OCI-LY3 (cell line): Measurements from ENCODE around the gene NUDT1.

ENCODE experiments used
- H2AFZ ChIP-seq: fragments of 200-600, 300-600 bp; shearing (Covaris generic); 2 replicates; pipeline ENCODE4 v1.6.0; 2014; ENCODE audit warnings: antibody characterized with exemption, low read depth, low read length
- H3K27ac ChIP-seq: fragments of 200-600, 300-600 bp; sonication (generic); 2 replicates; pipeline ENCODE4 v1.5.1; 2014; ENCODE audit warnings: mild to moderate bottlenecking, low read length, moderate library complexity, mixed read lengths
- H3K27me3 ChIP-seq: fragments of 200-600, 300-600 bp; sonication (generic); 2 replicates; pipeline ENCODE4 v1.6.1; 2014; ENCODE audit warnings: low read depth, low read length, mixed read lengths
- H3K36me3 ChIP-seq: fragments of 200-600, 300-600 bp; sonication (generic); replicated peaks from 2 replicates; pipeline ENCODE3; 2014; ENCODE audit warnings: low read depth, low read length, mixed read lengths
- H3K4me1 ChIP-seq: fragments of 300-600, 200-600 bp; sonication (generic); 2 replicates; pipeline ENCODE4 v1.6.1; 2014; ENCODE audit warnings: low read length, mixed read lengths
- H3K4me2 ChIP-seq: fragments of 200-600, 300-600 bp; sonication (generic); 2 replicates; pipeline ENCODE4 v1.6.1; 2014; ENCODE audit warnings: low read length, mixed read lengths
- H3K4me3 ChIP-seq: fragments of 300-600, 200-600 bp; sonication (generic); 2 replicates; pipeline ENCODE4 v1.5.1; 2014; ENCODE audit warnings: antibody characterized with exemption, mild to moderate bottlenecking, low read length, moderate library complexity
- H3K79me2 ChIP-seq: fragments of 300-600, 200-600 bp; shearing (Covaris generic); 2 replicates; pipeline ENCODE4 v1.6.1; 2014; ENCODE audit warnings: mild to moderate bottlenecking, low read length, mixed read lengths
- H3K9ac ChIP-seq: fragments of 300-600, 200-600 bp; shearing (Covaris generic); 2 replicates; pipeline ENCODE4 v1.6.0; 2014; ENCODE audit warnings: mild to moderate bottlenecking, low read length, moderate library complexity
- H3K9me3 ChIP-seq: fragments of 200-600, 300-600 bp; shearing (Covaris generic); 2 replicates; pipeline ENCODE4 v1.6.1; 2014; ENCODE audit warnings: low read length, mixed read lengths; ENCODE audit not compliant: insufficient read depth
- H4K20me1 ChIP-seq: fragments of 200-600, 300-600 bp; sonication (generic); 2 replicates; pipeline ENCODE4 v1.6.1; 2016; ENCODE audit warnings: low read length, mixed read lengths; ENCODE audit not compliant: insufficient read depth
- CTCF ChIP-seq: fragments of 200-600, 300-600 bp; sonication (generic); IDR thresholded peaks from 2 replicates; pipeline ENCODE4 v1.5.1; 2014; ENCODE audit warnings: antibody characterized with exemption, low read length, low read depth
- EZH2phosphoT487 ChIP-seq: fragments of 200-600 bp; shearing (Covaris generic); IDR thresholded peaks from 2 replicates; pipeline ENCODE4 v1.6.1; 2018; ENCODE audit warnings: antibody characterized with exemption, mixed run types, low read depth

Gene NUDT1

GRCh38 chr7:2253021-2253420, 11.0 kb downstream of the NUDT1 start:
- no peak overlapping the region for H3K27ac ChIP-seq
- no peaks in the 10 kb centered on the region for H3K79me2 ChIP-seq
- H2AFZ ChIP-seq, result no peak overlapping the region
- H3K9ac ChIP-seq, result no peak overlapping the region
- no peaks in the 10 kb centered on the region for H3K27me3 ChIP-seq
- no peak for TF ChIP-seq EZH2phosphoT487
- no peak for TF ChIP-seq CTCF
- no peaks in the 10 kb centered on the region for H3K36me3 ChIP-seq
- H3K4me2 ChIP-seq, result no peak overlapping the region
- H4K20me1 ChIP-seq, result no peaks in the 10 kb centered on the region
- H3K9me3 ChIP-seq, result no peaks in the 10 kb centered on the region
- H3K4me1 ChIP-seq, result no peaks in the 10 kb centered on the region
- H3K4me3 ChIP-seq, result no peak overlapping the region

- H3K79me2 ChIP-seq, result no peaks in the 10 kb centered on the region
- H4K20me1 ChIP-seq, result no peaks in the 10 kb centered on the region
- no peak overlapping the region for H3K27ac ChIP-seq
- no peak overlapping the region for H2AFZ ChIP-seq
- H3K4me3 ChIP-seq, result no peak overlapping the region
- no peak overlapping the region for H3K9ac ChIP-seq
- no peaks in the 10 kb centered on the region for H3K27me3 ChIP-seq
- H3K36me3 ChIP-seq, result no peaks in the 10 kb centered on the region
- H3K4me1 ChIP-seq, result peaks cover 4% of the 10 kb centered on the region
- TF ChIP-seq CTCF (no peak), EZH2phosphoT487 (no peak)
- H3K9me3 ChIP-seq, result no peaks in the 10 kb centered on the region
- no peak overlapping the region for H3K4me2 ChIP-seq
Observed at GRCh38 chr7:2253525-2254244, 11.7 kb downstream of the NUDT1 start.

GRCh38 chr7:2254429-2255144, 12.6 kb downstream of the NUDT1 start:
- peaks cover 13% of the 10 kb centered on the region for H3K4me1 ChIP-seq
- H3K36me3 ChIP-seq, result no peaks in the 10 kb centered on the region

More at GRCh38 chr7:2254429-2255144, 12.6 kb downstream of the NUDT1 start:
- no peaks in the 10 kb centered on the region for H4K20me1 ChIP-seq
- no peak overlapping the region for H3K4me3 ChIP-seq
- TF ChIP-seq EZH2phosphoT487, result no peak
- no peak for TF ChIP-seq CTCF
- no peak overlapping the region for H3K27ac ChIP-seq
- H3K9me3 ChIP-seq, result no peaks in the 10 kb centered on the region
- no peaks in the 10 kb centered on the region for H3K27me3 ChIP-seq
- H3K79me2 ChIP-seq, result no peaks in the 10 kb centered on the region
- no peak overlapping the region for H2AFZ ChIP-seq
- no peak overlapping the region for H3K9ac ChIP-seq
- H3K4me2 ChIP-seq, result no peak overlapping the region
